ENCODE data around the gene BMP7.

Gene BMP7

GRCh38 chr20:57139342-57140093 lies 126.9 kb downstream of the BMP7 start:
- no peak for DNase-seq

- no peak for DNase-seq
Observed at GRCh38 chr20:57138198-57138995, 128.0 kb downstream of the BMP7 start.

- DNase-seq: no peak
Observed at GRCh38 chr20:57137676-57138075, 128.8 kb downstream of the BMP7 start.

- DNase-seq: no peak
Observed at GRCh38 chr20:57136734-57137133, 129.7 kb downstream of the BMP7 start.

GRCh38 chr20:57135875-57136274 lies 130.6 kb downstream of the BMP7 start:
- no peak for DNase-seq

- DNase-seq: no peak
Observed at GRCh38 chr20:57134804-57135203, 131.6 kb downstream of the BMP7 start.

GRCh38 chr20:57133926-57134650 lies 132.4 kb downstream of the BMP7 start:
- peak; percentile 6 for DNase-seq

- no peak for DNase-seq
Observed at GRCh38 chr20:57131601-57132391, 134.6 kb downstream of the BMP7 start.

- no peak for DNase-seq
Observed at GRCh38 chr20:57131077-57131476, 135.4 kb downstream of the BMP7 start.

GRCh38 chr20:57130160-57130772 lies 136.2 kb downstream of the BMP7 start:
- DNase-seq: no peak

- DNase-seq: no peak
Observed at GRCh38 chr20:57129303-57129702, 137.1 kb downstream of the BMP7 start.

- no peak for DNase-seq
Observed at GRCh38 chr20:57128044-57128757, 138.2 kb downstream of the BMP7 start.

GRCh38 chr20:57126481-57127092 lies 139.9 kb downstream of the BMP7 start:
- no peak for DNase-seq

GRCh38 chr20:57124800-57125517 lies 141.5 kb downstream of the BMP7 start:
- peak; percentile 80 for DNase-seq

GRCh38 chr20:57124366-57124765 lies 142.1 kb downstream of the BMP7 start:
- DNase-seq: peak; percentile 76

GRCh38 chr20:57123504-57123903 lies 142.9 kb downstream of the BMP7 start:
- DNase-seq: no peak

- DNase-seq: peak; percentile 85
Observed at GRCh38 chr20:57122536-57123489, 143.6 kb downstream of the BMP7 start.

GRCh38 chr20:57118964-57119363 lies 147.5 kb downstream of the BMP7 start:
- no peak for DNase-seq
